Neural progenitor cell (in vitro differentiated cells): ENCODE results near the gene PLXDC2. TPM values are rescaled to one million over a fixed set of nuclear protein-coding genes. Genes with fewer than 3 reads are reported as not detected.

ENCODE experiments used
- DNase-seq: peaks from one replicate; pipeline ENCODE4 v3.0.0-alpha.2; 2016; ENCODE audit warnings: low spot score
- H2AFZ ChIP-seq: fragments of 200-600 bp; sonication (generic); replicated peaks from 2 replicates; pipeline ENCODE4 v1.6.1; 2016; ENCODE audit warnings: antibody characterized with exemption
- H3F3A ChIP-seq: fragments of 200-600 bp; sonication (generic); 2 replicates; pipeline ENCODE4 v1.6.1; 2016; ENCODE audit warnings: antibody characterized with exemption, low read depth
- H3K27ac ChIP-seq: fragments of 200-600 bp; sonication (generic); 2 replicates; pipeline ENCODE4 v1.5.1; 2016; ENCODE audit warnings: mild to moderate bottlenecking
- H3K27me3 ChIP-seq: fragments of 200-600 bp; sonication (generic); 2 replicates; pipeline ENCODE4 v1.6.1; 2016; ENCODE audit warnings: mild to moderate bottlenecking, moderate library complexity
- H3K36me3 ChIP-seq: fragments of 200-600 bp; sonication (generic); 2 replicates; pipeline ENCODE4 v1.5.1; 2016
- H3K4me1 ChIP-seq: fragments of 200-600 bp; sonication (generic); 2 replicates; pipeline ENCODE4 v1.6.1; 2016; ENCODE audit warnings: mixed run types
- H3K4me2 ChIP-seq: fragments of 200-600 bp; sonication (generic); 2 replicates; pipeline ENCODE4 v1.6.1; 2016
- H3K4me3 ChIP-seq: fragments of 200-600 bp; sonication (generic); 2 replicates; pipeline ENCODE4 v1.5.1; 2016
- H3K79me2 ChIP-seq: fragments of 200-600 bp; sonication (generic); 2 replicates; pipeline ENCODE4 v1.6.1; 2016; ENCODE audit warnings: low read depth
- H3K9ac ChIP-seq: fragments of 200-600 bp; sonication (generic); 2 replicates; pipeline ENCODE4 v1.6.1; 2016
- H3K9me3 ChIP-seq: fragments of 200-600 bp; sonication (generic); 2 replicates; pipeline ENCODE4 v1.5.1; 2016; ENCODE audit warnings: low read depth
- H4K20me1 ChIP-seq: fragments of 200-600 bp; sonication (generic); 2 replicates; pipeline ENCODE4 v1.6.1; 2016; ENCODE audit warnings: low read depth
- H3K27ac Mint-ChIP-seq: 3 replicates; pipeline ENCODE4 v1.8.0; 2021; ENCODE audit warnings: mixed read lengths
- H3K27me3 Mint-ChIP-seq: 2 replicates; pipeline ENCODE4 v1.8.0; 2022; ENCODE audit warnings: low read depth, mild to moderate bottlenecking, inconsistent platforms, moderate library complexity, mixed read lengths; ENCODE audit not compliant: insufficient read depth
- H3K36me3 Mint-ChIP-seq: 3 replicates; pipeline ENCODE4 v1.8.0; 2021; ENCODE audit warnings: mixed read lengths
- H3K4me1 Mint-ChIP-seq: 3 replicates; pipeline ENCODE4 v1.8.0; 2021; ENCODE audit warnings: mixed read lengths
- H3K4me3 Mint-ChIP-seq: 3 replicates; pipeline ENCODE4 v1.8.0; 2021; ENCODE audit warnings: mild to moderate bottlenecking, moderate library complexity, mixed read lengths
- H3K9me3 Mint-ChIP-seq: 3 replicates; pipeline ENCODE4 v1.8.0; 2020; ENCODE audit warnings: mixed read lengths
- CTCF ChIP-seq: fragments of 200-600 bp; sonication (generic); IDR thresholded peaks from 2 replicates; pipeline ENCODE4 v1.5.1; 2017; ENCODE audit warnings: antibody characterized with exemption, mild to moderate bottlenecking
- EZH2 ChIP-seq: fragments of 200-600 bp; sonication (generic); IDR thresholded peaks from 2 replicates; pipeline ENCODE4 v1.6.1; 2017; ENCODE audit warnings: antibody characterized with exemption, mild to moderate bottlenecking, moderate library complexity
- EZH2phosphoT487 ChIP-seq: fragments of 200-600 bp; sonication (generic); IDR thresholded peaks from 2 replicates; pipeline ENCODE4 v1.6.1; 2017; ENCODE audit warnings: antibody characterized with exemption
- total RNA-seq: library from RNA; depleted of rRNA; stranded (reverse); fragments of >200 nt; gene quantifications from 2 replicates; pipeline ENCODE4 v1.2.3, GENCODE V29; 2015; ENCODE audit warnings: low replicate concordance

Gene PLXDC2
- total RNA-seq, 1 donor from 2014 or later, result 44.2 TPM

GRCh38 chr10:20105931-20106330 lies 289.7 kb downstream of the PLXDC2 start:
- H3K36me3 ChIP-seq, result no peaks in the 10 kb centered on the region
- H3K4me1 ChIP-seq, result no peaks in the 10 kb centered on the region
- H4K20me1 ChIP-seq, result no peaks in the 10 kb centered on the region
- DNase-seq, result no peak
- TF ChIP-seq CTCF, result no peak
- TF ChIP-seq EZH2phosphoT487, result no peak
- TF ChIP-seq EZH2, result no peak
- H3K9ac ChIP-seq, result no peak overlapping the region
- no peak overlapping the region for H2AFZ ChIP-seq
- no peak overlapping the region for H3K27ac ChIP-seq
- Mint-ChIP-seq H3K36me3 (peaks cover 11% of the 10 kb centered on the region), H3K4me3 (no peak overlapping the region), H3K4me1 (peaks cover 6% of the 10 kb centered on the region), H3K27ac (no peak overlapping the region), H3K9me3 (peaks cover 3% of the 10 kb centered on the region), H3K27me3 (no peaks in the 10 kb centered on the region)
- no peaks in the 10 kb centered on the region for H3K27me3 ChIP-seq
- no peak overlapping the region for H3K4me3 ChIP-seq
- H3F3A ChIP-seq, result no peaks in the 10 kb centered on the region
- H3K4me2 ChIP-seq, result no peak overlapping the region
- no peaks in the 10 kb centered on the region for H3K9me3 ChIP-seq
- H3K79me2 ChIP-seq, result no peaks in the 10 kb centered on the region

GRCh38 chr10:20108021-20108420 lies 291.8 kb downstream of the PLXDC2 start:
- Histone ChIP-seq H2AFZ (no peak overlapping the region), H3K4me2 (no peak overlapping the region), H4K20me1 (no peaks in the 10 kb centered on the region), H3K4me3 (no peak overlapping the region), H3K4me1 (no peaks in the 10 kb centered on the region), H3K9me3 (no peaks in the 10 kb centered on the region), H3K9ac (no peak overlapping the region), H3K79me2 (no peaks in the 10 kb centered on the region), H3K36me3 (no peaks in the 10 kb centered on the region), H3F3A (no peaks in the 10 kb centered on the region), H3K27ac (no peak overlapping the region), H3K27me3 (no peaks in the 10 kb centered on the region)
- Mint-ChIP-seq H3K4me3 (no peak overlapping the region), H3K27me3 (no peaks in the 10 kb centered on the region), H3K4me1 (no peaks in the 10 kb centered on the region), H3K36me3 (peaks cover 16% of the 10 kb centered on the region), H3K9me3 (peaks cover 5% of the 10 kb centered on the region), H3K27ac (no peak overlapping the region)
- DNase-seq, result no peak
- no peak for TF ChIP-seq EZH2
- TF ChIP-seq CTCF, result no peak
- no peak for TF ChIP-seq EZH2phosphoT487

GRCh38 chr10:20109613-20110012 lies 293.4 kb downstream of the PLXDC2 start:
- Histone ChIP-seq H3K27ac (no peak overlapping the region), H3K79me2 (no peaks in the 10 kb centered on the region), H3K4me1 (peaks cover 4% of the 10 kb centered on the region), H4K20me1 (no peaks in the 10 kb centered on the region), H3K4me2 (no peak overlapping the region), H3K9ac (no peak overlapping the region), H3F3A (peaks cover 2% of the 10 kb centered on the region), H3K36me3 (no peaks in the 10 kb centered on the region), H3K27me3 (no peaks in the 10 kb centered on the region), H3K9me3 (no peaks in the 10 kb centered on the region), H2AFZ (no peak overlapping the region), H3K4me3 (no peak overlapping the region)
- peaks cover 2% of the 10 kb centered on the region for H3K9me3 Mint-ChIP-seq
- TF ChIP-seq EZH2 (no peak), CTCF (no peak), EZH2phosphoT487 (no peak)
- H3K27ac Mint-ChIP-seq, result no peak overlapping the region
- H3K27me3 Mint-ChIP-seq, result no peaks in the 10 kb centered on the region
- H3K4me3 Mint-ChIP-seq, result no peak overlapping the region
- H3K4me1 Mint-ChIP-seq, result no peaks in the 10 kb centered on the region
- DNase-seq, result no peak
- H3K36me3 Mint-ChIP-seq, result peaks cover 20% of the 10 kb centered on the region
